PC-9 (cell line): ENCODE measurements around the gene TMEM238L.

Source experiments
- EZH2 ChIP-seq: fragments of 200-600 bp; sonication (generic); IDR thresholded peaks from 2 replicates; pipeline ENCODE4 v1.8.0; 2017; ENCODE audit warnings: antibody characterized with exemption, low read depth
- TF ChIP-seq, protein P1 (sequence below): fragments of 200-600 bp; sonication (generic); conservative IDR thresholded peaks from 2 replicates; pipeline ENCODE4 v1.6.1; 2017; ENCODE audit warnings: mixed run types, antibody characterized with exemption, mild to moderate bottlenecking, moderate library complexity

DNA sequence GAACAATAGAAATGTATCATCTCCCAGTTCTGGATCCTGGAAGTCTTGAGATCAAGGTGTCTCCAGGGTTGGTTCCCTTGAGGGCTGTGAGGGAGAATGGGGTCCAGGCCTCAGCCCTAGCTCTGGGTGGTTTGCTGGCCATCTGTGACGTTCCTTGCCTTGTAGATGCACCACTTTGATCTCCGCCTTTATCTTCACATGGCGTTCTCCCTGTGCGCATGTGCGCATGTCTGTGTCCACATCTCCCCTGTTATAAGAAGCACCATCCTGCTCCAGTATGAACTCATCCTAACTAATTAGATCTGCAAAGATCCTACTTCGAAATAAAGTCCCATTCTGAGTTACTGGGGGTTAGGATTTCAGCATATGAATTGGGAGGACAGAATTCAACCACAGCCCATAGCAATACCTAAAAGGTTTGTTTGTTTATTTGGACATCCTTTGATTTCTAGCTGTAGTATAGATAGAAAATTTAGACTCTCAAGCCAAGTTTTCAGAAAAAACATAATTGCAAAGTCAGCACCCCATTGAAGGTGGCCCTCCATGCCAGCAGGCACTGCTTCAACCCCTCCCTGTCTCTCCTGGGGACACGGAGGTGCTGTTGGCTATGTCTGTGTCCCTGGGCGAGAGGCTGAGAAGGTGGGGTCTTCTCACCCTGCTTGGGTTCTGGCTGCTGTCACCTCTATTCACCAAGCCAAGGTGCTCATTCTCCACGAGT is 2.8 kb upstream of the TMEM238L start:
- TF ChIP-seq, protein P1, sequence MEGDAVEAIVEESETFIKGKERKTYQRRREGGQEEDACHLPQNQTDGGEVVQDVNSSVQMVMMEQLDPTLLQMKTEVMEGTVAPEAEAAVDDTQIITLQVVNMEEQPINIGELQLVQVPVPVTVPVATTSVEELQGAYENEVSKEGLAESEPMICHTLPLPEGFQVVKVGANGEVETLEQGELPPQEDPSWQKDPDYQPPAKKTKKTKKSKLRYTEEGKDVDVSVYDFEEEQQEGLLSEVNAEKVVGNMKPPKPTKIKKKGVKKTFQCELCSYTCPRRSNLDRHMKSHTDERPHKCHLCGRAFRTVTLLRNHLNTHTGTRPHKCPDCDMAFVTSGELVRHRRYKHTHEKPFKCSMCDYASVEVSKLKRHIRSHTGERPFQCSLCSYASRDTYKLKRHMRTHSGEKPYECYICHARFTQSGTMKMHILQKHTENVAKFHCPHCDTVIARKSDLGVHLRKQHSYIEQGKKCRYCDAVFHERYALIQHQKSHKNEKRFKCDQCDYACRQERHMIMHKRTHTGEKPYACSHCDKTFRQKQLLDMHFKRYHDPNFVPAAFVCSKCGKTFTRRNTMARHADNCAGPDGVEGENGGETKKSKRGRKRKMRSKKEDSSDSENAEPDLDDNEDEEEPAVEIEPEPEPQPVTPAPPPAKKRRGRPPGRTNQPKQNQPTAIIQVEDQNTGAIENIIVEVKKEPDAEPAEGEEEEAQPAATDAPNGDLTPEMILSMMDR, result no peak
- no peak for TF ChIP-seq EZH2
